HepG2 (cell line): ENCODE measurements around the gene BCL2L2. TPM values are rescaled to one million over a fixed set of nuclear protein-coding genes. Genes with fewer than 3 reads are reported as not detected.
A peak's percentile ranks its signal among the peaks of the same experiment; 100 is the strongest.

Experiments
- ATAC-seq: fragments of 200-7000 bp; cut with Tn5 transposase; 3 replicates; pipeline ENCODE4 v1.9.1; 2020; ENCODE audit warnings: mild to moderate bottlenecking, moderate library complexity
- BruUV-seq: library from RNA; stranded (reverse); fragments of 400-500 nt; replicated peaks from 2 replicates; lab custom pipeline; 2021; lab: Mats Ljungman, UMichigan
- CTCF ChIA-PET: fragments of 300-600 bp; formaldehyde crosslinking; extraction: SDS; loops from one replicate; lab custom pipeline; 2021; ENCODE audit warnings: low total read pairs, inconsistent platforms, low intra/inter-chr PET ratio; lab: Yijun Ruan, JAX
- POLR2A ChIA-PET: fragments of 350-600 bp; sonication (Branson Sonifier 250); formaldehyde crosslinking; loops from one replicate; lab custom pipeline; 2020; ENCODE audit warnings: antibody characterized with exemption, inconsistent platforms; lab: Yijun Ruan, JAX
- DNase-seq: peaks from one replicate; pipeline ENCODE4 v3.0.0-alpha.2; 2015; ENCODE audit warnings: low spot score
- FAIRE-seq: peaks from 3 replicates; lab custom pipeline; 2011; peaks lifted over from hg19 to GRCh38; lab: Jason Lieb, UNC
- H2AFZ ChIP-seq: one replicate; pipeline ENCODE4 v1.6.1; 2011; ENCODE audit warnings: low read length, inconsistent platforms
- H3K27ac ChIP-seq: fragments of 300-600 bp; 3 replicates; pipeline ENCODE4 v1.8.0; 2011; ENCODE audit warnings: mixed run types, mild to moderate bottlenecking, mixed read lengths, low read length, inconsistent platforms; ENCODE audit not compliant: insufficient read depth; ENCODE audit errors: extremely low read length
- H3K27me3 ChIP-seq, 2 experiments: fragments of 200-600 bp in 1 of 2; 2 replicates in 1 of 2; 3 replicates in 1 of 2; pipeline versions ENCODE4 v1.6.0 to v1.8.0; 2011; ENCODE audit warnings: low read length in 2 of 2, mild to moderate bottlenecking in 2 of 2, moderate library complexity in 2 of 2, inconsistent platforms in 1 of 2; ENCODE audit not compliant: insufficient read depth in 2 of 2, control insufficient read depth in 1 of 2
- H3K36me3 ChIP-seq, 2 experiments: fragments of 200-600 bp in 1 of 2; replicated peaks in 1 of 2; 2 replicates in 1 of 2; 3 replicates in 1 of 2; pipeline versions ENCODE4 v1.5.1 to v1.8.0; 2011; ENCODE audit warnings: low read length in 2 of 2, inconsistent platforms in 1 of 2; ENCODE audit not compliant: insufficient read depth in 2 of 2, control insufficient read depth in 1 of 2
- H3K4me1 ChIP-seq: 2 replicates; pipeline ENCODE4 v1.5.1; 2012; ENCODE audit warnings: low read length, inconsistent platforms; ENCODE audit not compliant: insufficient read depth
- H3K4me2 ChIP-seq: 2 replicates; pipeline ENCODE4 v1.6.0; 2011; ENCODE audit warnings: low read depth, low read length, inconsistent platforms
- H3K4me3 ChIP-seq, 3 experiments: fragments of 200-600 bp in 1 of 3; sonication (generic), shearing (Covaris generic) in 1 of 3; replicated peaks in 1 of 3; 2 replicates each; pipeline ENCODE4 v1.5.1; 2011 to 2016; ENCODE audit warnings: low read length in 3 of 3, inconsistent platforms in 2 of 3, low read depth in 2 of 3, mild to moderate bottlenecking in 2 of 3, control low read depth in 1 of 3, mixed read lengths in 1 of 3; ENCODE audit not compliant: insufficient read depth in 1 of 3
- H3K79me2 ChIP-seq: one replicate; pipeline ENCODE4 v1.6.1; 2011; ENCODE audit warnings: low read length, inconsistent platforms; ENCODE audit not compliant: insufficient read depth
- H3K9ac ChIP-seq: 2 replicates; pipeline ENCODE4 v1.6.0; 2011; ENCODE audit warnings: mild to moderate bottlenecking, low read depth, low read length, inconsistent platforms; ENCODE audit not compliant: insufficient read depth
- H3K9me3 ChIP-seq: 2 replicates; pipeline ENCODE4 v1.5.1; 2012; ENCODE audit warnings: mild to moderate bottlenecking, low read length
- H4K20me1 ChIP-seq: 2 replicates; pipeline ENCODE4 v1.6.0; 2011; ENCODE audit warnings: inconsistent platforms, mild to moderate bottlenecking, low read length, moderate library complexity; ENCODE audit not compliant: insufficient read depth
- AGO2 ChIP-seq: fragments of 200-400 bp; formaldehyde crosslinking; optimal IDR thresholded peaks from 2 replicates; pipeline ENCODE3; 2017; ENCODE audit warnings: mild to moderate bottlenecking, low read depth, low read length, moderate library complexity
- MIER3 ChIP-seq: IDR thresholded peaks from 2 replicates; pipeline ENCODE4 v1.6.1; 2016; ENCODE audit warnings: missing compliant biosample characterization, borderline replicate concordance
- RORA ChIP-seq: sonication (generic); formaldehyde crosslinking; IDR thresholded peaks from 2 replicates; pipeline ENCODE4 v1.5.0; 2020; ENCODE audit warnings: mild to moderate bottlenecking, missing genetic modification reagents, moderate library complexity
- ZNF232 ChIP-seq: sonication (generic); formaldehyde crosslinking; IDR thresholded peaks from 2 replicates; pipeline ENCODE4 v1.4.0; 2020; ENCODE audit warnings: missing genetic modification reagents, borderline replicate concordance
- ZNF30 ChIP-seq: sonication (generic); formaldehyde crosslinking; IDR thresholded peaks from 2 replicates; pipeline ENCODE4 v1.5.0; 2020; ENCODE audit warnings: mild to moderate bottlenecking, missing genetic modification reagents
- WGBS: methylation state at CpG from one replicate; pipeline ENCODE4 v1.1.6; 2017; ENCODE audit warnings: low lambda C conversion rate; 5-methylcytosine and 5-hydroxymethylcytosine counted together
- in situ Hi-C: cut with HindIII; loops from 2 replicates; pipeline ENCODE4 v1.10.0; 2017; ENCODE audit warnings: low pct_unique_long_range_greater_than_20kb; ENCODE audit not compliant: extremely low pct_ligation_motif_present
- intact Hi-C: fragments of 100-400 bp; cut with micrococcal nuclease; formaldehyde crosslinking; loops from one replicate; pipeline ENCODE4 v1.10.0; 2022; ENCODE audit not compliant: unreplicated experiment
- polyA plus RNA-seq, 8 experiments: library from polyadenylated mRNA; depleted of rRNA in 3 of 8; stranded (reverse) in 7 of 8; unstranded in 1 of 8; fragments of >200 nt; fragmentation: Illumina TruSeq in 4 of 8; extraction: Trizol in 4 of 8; gene quantifications; 2 replicates each; pipeline versions ENCODE4 v1.2.1 to v1.2.3, GENCODE V29; 2011 to 2016; ENCODE audit warnings: low read depth in 4 of 8, missing spikeins in 1 of 8, mixed read lengths in 1 of 8; ENCODE audit not compliant: insufficient read depth in 1 of 8
- total RNA-seq, 5 experiments: library from RNA; depleted of rRNA; stranded (reverse); fragments of >200 nt; fragmentation: Illumina TruSeq; extraction: Trizol; gene quantifications; 2 replicates each; pipeline ENCODE4 v1.2.3, GENCODE V29; 2016; ENCODE audit warnings: low read depth in 1 of 5
- TF ChIP-seq, protein P1 (sequence below): IDR thresholded peaks from 2 replicates; pipeline ENCODE4 v1.6.1; 2018; ENCODE audit warnings: missing genetic modification reagents, mild to moderate bottlenecking, missing compliant biosample characterization
- TF ChIP-seq, protein P2 (sequence below): sonication (generic); formaldehyde crosslinking; conservative IDR thresholded peaks from 2 replicates; pipeline ENCODE4 v1.4.0; 2020; ENCODE audit warnings: missing genetic modification reagents
- TF ChIP-seq, protein P3 (sequence below): sonication (generic); formaldehyde crosslinking; IDR thresholded peaks from 2 replicates; pipeline ENCODE4 v1.9.0; 2021; ENCODE audit warnings: mild to moderate bottlenecking, missing genetic modification reagents
- TF ChIP-seq, protein P4 (sequence below), 2 experiments: IDR thresholded peaks; 2 replicates each; pipeline ENCODE4 v1.6.1; 2011 to 2012; ENCODE audit warnings: low read length in 2 of 2, borderline replicate concordance in 1 of 2, low read depth in 1 of 2, mild to moderate bottlenecking in 1 of 2, moderate library complexity in 1 of 2

The BCL2L2 gene
- total and polyA plus RNA-seq, 2 of the 13 experiments (the other 11 are each of a cell fraction or from before 2014, with no cell fraction given) = 28.1 to 49.8 TPM

DNA sequence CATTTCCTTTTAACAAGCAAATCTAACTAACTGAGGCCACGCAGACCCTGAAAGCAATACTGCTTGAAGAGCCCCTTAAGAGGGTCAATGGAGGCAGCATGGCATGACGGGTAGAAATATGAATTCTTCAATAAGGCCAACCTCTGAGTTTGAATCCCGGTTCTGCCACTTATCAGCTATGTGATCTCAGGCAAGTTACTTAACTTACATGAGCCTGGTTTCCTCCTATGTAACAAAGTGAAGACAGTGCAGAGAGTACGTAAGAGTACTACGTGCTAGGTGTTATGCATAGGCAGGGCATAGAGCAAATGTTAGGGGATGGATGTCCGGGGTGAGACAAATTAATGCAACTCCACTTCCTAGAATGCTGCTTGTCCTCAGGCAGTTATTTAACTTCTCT lies 25.4 kb upstream of the BCL2L2 start:
- Histone ChIP-seq H3K4me2 (no peak overlapping the region), H3K4me1 (peaks cover 25% of the 10 kb centered on the region), H3K79me2 (peaks cover 19% of the 10 kb centered on the region), H2AFZ (no peak overlapping the region), H4K20me1 (no peaks in the 10 kb centered on the region), H3K9ac (no peak overlapping the region), H3K9me3 (no peaks in the 10 kb centered on the region), H3K36me3 (peaks cover 2 to 5% of the 10 kb centered on the region in 2 experiments; a peak in 1 of 5 replicates), H3K27me3 (no peaks in the 10 kb centered on the region; a peak in 1 of 5 replicates), H3K4me3 (no peak overlapping the region), H3K27ac (no peak overlapping the region)
- no peak for ATAC-seq
- no peak for DNase-seq
- intact Hi-C loops = no loop called here
- no peak for FAIRE-seq
- CTCF ChIA-PET = no interaction called here
- 96% methylated on average over 6 of the region's 6 CpGs for WGBS
- BruUV-seq = no TSS peak
- POLR2A ChIA-PET = interaction anchor here (1.8 to 5.3 kb wide), 3 partner anchors 21 to 40 kb away, joined by 12 to 30 read pairs (median 16); partner anchors contain the start of genes PABPN1 and PPP1R3E
- in situ Hi-C loops = no loop called here
- TF ChIP-seq, protein P1, sequence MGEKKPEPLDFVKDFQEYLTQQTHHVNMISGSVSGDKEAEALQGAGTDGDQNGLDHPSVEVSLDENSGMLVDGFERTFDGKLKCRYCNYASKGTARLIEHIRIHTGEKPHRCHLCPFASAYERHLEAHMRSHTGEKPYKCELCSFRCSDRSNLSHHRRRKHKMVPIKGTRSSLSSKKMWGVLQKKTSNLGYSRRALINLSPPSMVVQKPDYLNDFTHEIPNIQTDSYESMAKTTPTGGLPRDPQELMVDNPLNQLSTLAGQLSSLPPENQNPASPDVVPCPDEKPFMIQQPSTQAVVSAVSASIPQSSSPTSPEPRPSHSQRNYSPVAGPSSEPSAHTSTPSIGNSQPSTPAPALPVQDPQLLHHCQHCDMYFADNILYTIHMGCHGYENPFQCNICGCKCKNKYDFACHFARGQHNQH (CRISPR knock-in tag) = no peak
- TF ChIP-seq RORA (CRISPR knock-in tag) (no peak), AGO2 (no peak), ZNF30 (CRISPR knock-in tag) (peak; percentile 41; the same call in 1 of the 2 replicates), ZNF232 (no peak), MIER3 (CRISPR knock-in tag) (no peak)
- TF ChIP-seq, protein P2, sequence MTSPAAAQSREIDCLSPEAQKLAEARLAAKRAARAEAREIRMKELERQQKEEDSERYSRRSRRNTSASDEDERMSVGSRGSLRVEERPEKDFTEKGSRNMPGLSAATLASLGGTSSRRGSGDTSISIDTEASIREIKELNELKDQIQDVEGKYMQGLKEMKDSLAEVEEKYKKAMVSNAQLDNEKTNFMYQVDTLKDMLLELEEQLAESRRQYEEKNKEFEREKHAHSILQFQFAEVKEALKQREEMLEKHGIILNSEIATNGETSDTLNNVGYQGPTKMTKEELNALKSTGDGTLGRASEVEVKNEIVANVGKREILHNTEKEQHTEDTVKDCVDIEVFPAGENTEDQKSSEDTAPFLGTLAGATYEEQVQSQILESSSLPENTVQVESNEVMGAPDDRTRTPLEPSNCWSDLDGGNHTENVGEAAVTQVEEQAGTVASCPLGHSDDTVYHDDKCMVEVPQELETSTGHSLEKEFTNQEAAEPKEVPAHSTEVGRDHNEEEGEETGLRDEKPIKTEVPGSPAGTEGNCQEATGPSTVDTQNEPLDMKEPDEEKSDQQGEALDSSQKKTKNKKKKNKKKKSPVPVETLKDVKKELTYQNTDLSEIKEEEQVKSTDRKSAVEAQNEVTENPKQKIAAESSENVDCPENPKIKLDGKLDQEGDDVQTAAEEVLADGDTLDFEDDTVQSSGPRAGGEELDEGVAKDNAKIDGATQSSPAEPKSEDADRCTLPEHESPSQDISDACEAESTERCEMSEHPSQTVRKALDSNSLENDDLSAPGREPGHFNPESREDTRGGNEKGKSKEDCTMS (CRISPR knock-in tag) = 0 out of 2 replicates have a peak, but pooled peaks have one; percentile 24
- TF ChIP-seq, protein P3, sequence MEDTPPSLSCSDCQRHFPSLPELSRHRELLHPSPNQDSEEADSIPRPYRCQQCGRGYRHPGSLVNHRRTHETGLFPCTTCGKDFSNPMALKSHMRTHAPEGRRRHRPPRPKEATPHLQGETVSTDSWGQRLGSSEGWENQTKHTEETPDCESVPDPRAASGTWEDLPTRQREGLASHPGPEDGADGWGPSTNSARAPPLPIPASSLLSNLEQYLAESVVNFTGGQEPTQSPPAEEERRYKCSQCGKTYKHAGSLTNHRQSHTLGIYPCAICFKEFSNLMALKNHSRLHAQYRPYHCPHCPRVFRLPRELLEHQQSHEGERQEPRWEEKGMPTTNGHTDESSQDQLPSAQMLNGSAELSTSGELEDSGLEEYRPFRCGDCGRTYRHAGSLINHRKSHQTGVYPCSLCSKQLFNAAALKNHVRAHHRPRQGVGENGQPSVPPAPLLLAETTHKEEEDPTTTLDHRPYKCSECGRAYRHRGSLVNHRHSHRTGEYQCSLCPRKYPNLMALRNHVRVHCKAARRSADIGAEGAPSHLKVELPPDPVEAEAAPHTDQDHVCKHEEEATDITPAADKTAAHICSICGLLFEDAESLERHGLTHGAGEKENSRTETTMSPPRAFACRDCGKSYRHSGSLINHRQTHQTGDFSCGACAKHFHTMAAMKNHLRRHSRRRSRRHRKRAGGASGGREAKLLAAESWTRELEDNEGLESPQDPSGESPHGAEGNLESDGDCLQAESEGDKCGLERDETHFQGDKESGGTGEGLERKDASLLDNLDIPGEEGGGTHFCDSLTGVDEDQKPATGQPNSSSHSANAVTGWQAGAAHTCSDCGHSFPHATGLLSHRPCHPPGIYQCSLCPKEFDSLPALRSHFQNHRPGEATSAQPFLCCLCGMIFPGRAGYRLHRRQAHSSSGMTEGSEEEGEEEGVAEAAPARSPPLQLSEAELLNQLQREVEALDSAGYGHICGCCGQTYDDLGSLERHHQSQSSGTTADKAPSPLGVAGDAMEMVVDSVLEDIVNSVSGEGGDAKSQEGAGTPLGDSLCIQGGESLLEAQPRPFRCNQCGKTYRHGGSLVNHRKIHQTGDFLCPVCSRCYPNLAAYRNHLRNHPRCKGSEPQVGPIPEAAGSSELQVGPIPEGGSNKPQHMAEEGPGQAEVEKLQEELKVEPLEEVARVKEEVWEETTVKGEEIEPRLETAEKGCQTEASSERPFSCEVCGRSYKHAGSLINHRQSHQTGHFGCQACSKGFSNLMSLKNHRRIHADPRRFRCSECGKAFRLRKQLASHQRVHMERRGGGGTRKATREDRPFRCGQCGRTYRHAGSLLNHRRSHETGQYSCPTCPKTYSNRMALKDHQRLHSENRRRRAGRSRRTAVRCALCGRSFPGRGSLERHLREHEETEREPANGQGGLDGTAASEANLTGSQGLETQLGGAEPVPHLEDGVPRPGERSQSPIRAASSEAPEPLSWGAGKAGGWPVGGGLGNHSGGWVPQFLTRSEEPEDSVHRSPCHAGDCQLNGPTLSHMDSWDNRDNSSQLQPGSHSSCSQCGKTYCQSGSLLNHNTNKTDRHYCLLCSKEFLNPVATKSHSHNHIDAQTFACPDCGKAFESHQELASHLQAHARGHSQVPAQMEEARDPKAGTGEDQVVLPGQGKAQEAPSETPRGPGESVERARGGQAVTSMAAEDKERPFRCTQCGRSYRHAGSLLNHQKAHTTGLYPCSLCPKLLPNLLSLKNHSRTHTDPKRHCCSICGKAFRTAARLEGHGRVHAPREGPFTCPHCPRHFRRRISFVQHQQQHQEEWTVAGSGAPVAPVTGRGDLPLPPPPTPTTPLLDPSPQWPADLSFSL = no peak
- TF ChIP-seq, protein P4, sequence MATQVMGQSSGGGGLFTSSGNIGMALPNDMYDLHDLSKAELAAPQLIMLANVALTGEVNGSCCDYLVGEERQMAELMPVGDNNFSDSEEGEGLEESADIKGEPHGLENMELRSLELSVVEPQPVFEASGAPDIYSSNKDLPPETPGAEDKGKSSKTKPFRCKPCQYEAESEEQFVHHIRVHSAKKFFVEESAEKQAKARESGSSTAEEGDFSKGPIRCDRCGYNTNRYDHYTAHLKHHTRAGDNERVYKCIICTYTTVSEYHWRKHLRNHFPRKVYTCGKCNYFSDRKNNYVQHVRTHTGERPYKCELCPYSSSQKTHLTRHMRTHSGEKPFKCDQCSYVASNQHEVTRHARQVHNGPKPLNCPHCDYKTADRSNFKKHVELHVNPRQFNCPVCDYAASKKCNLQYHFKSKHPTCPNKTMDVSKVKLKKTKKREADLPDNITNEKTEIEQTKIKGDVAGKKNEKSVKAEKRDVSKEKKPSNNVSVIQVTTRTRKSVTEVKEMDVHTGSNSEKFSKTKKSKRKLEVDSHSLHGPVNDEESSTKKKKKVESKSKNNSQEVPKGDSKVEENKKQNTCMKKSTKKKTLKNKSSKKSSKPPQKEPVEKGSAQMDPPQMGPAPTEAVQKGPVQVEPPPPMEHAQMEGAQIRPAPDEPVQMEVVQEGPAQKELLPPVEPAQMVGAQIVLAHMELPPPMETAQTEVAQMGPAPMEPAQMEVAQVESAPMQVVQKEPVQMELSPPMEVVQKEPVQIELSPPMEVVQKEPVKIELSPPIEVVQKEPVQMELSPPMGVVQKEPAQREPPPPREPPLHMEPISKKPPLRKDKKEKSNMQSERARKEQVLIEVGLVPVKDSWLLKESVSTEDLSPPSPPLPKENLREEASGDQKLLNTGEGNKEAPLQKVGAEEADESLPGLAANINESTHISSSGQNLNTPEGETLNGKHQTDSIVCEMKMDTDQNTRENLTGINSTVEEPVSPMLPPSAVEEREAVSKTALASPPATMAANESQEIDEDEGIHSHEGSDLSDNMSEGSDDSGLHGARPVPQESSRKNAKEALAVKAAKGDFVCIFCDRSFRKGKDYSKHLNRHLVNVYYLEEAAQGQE (IDR thresholded peaks at IDR 0.05; ENCODE audit: borderline replicate concordance in 1 of 2, low read depth in 1 of 2, low read length in 2 of 2) = no peak
